ENCODE measurements around the gene PTPRCAP. TPM values are rescaled to one million over a fixed set of nuclear protein-coding genes. Genes with fewer than 3 reads are reported as not detected.

The PTPRCAP gene
- total and polyA plus RNA-seq, 9 of the 15 experiments (the other 6 are each of a cell fraction or from before 2014, with no cell fraction given), result 0.22 to 2.0 (median 1.1) TPM; not detected in 4

GRCh38 chr11:67420147-67420645 is 17.3 kb downstream of the PTPRCAP start (continued):
- TF ChIP-seq HOMEZ (CRISPR knock-in tag; IDR thresholded peaks at IDR 0.05) (no peak), YBX1 (IDR thresholded peaks at IDR 0.05) (no peak), KDM5B (IDR thresholded peaks at IDR 0.05; ENCODE audit: insufficient replicate concordance, low read depth, low read length) (peak; percentile 15), SMARCA4 (IDR thresholded peaks at IDR 0.05) (no peak), MEF2A (IDR thresholded peaks at IDR 0.05; ENCODE audit: control insufficient read depth, low read depth, low read length) (no peak), MTA3 (IDR thresholded peaks at IDR 0.05; ENCODE audit: borderline replicate concordance) (no peak), ZNF507 (tag; conservative IDR thresholded peaks at IDR 0.05) (no peak), NBN (IDR thresholded peaks at IDR 0.05; ENCODE audit: low read depth) (no peak), ELF2 (CRISPR knock-in tag; IDR thresholded peaks at IDR 0.05) (no peak), ZNF584 (CRISPR knock-in tag; IDR thresholded peaks at IDR 0.05; ENCODE audit: low read depth) (no peak), DPF2 (IDR thresholded peaks at IDR 0.05) (peak; percentile 21; the same call in 1 of the 2 replicates), POLR2AphosphoS5 (IDR thresholded peaks at IDR 0.05; ENCODE audit: control insufficient read depth, insufficient read depth, low read depth, low read length) (0 out of 2 replicates have a peak, but pooled peaks have one; percentile 6), ZNF3 (CRISPR knock-in tag; IDR thresholded peaks at IDR 0.05) (no peak)
- TF ChIP-seq, protein P1, sequence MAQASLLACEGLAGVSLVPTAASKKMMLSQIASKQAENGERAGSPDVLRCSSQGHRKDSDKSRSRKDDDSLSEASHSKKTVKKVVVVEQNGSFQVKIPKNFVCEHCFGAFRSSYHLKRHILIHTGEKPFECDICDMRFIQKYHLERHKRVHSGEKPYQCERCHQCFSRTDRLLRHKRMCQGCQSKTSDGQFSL (CRISPR knock-in tag; IDR thresholded peaks at IDR 0.05), result peak; percentile 74; the same call in 1 of the 2 replicates
- TF ChIP-seq, protein P1 (tag; IDR thresholded peaks at IDR 0.05), result no peak
- TF ChIP-seq, protein P2, sequence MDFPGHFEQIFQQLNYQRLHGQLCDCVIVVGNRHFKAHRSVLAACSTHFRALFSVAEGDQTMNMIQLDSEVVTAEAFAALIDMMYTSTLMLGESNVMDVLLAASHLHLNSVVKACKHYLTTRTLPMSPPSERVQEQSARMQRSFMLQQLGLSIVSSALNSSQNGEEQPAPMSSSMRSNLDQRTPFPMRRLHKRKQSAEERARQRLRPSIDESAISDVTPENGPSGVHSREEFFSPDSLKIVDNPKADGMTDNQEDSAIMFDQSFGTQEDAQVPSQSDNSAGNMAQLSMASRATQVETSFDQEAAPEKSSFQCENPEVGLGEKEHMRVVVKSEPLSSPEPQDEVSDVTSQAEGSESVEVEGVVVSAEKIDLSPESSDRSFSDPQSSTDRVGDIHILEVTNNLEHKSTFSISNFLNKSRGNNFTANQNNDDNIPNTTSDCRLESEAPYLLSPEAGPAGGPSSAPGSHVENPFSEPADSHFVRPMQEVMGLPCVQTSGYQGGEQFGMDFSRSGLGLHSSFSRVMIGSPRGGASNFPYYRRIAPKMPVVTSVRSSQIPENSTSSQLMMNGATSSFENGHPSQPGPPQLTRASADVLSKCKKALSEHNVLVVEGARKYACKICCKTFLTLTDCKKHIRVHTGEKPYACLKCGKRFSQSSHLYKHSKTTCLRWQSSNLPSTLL (IDR thresholded peaks at IDR 0.05), result no peak
- TF ChIP-seq, protein P3, sequence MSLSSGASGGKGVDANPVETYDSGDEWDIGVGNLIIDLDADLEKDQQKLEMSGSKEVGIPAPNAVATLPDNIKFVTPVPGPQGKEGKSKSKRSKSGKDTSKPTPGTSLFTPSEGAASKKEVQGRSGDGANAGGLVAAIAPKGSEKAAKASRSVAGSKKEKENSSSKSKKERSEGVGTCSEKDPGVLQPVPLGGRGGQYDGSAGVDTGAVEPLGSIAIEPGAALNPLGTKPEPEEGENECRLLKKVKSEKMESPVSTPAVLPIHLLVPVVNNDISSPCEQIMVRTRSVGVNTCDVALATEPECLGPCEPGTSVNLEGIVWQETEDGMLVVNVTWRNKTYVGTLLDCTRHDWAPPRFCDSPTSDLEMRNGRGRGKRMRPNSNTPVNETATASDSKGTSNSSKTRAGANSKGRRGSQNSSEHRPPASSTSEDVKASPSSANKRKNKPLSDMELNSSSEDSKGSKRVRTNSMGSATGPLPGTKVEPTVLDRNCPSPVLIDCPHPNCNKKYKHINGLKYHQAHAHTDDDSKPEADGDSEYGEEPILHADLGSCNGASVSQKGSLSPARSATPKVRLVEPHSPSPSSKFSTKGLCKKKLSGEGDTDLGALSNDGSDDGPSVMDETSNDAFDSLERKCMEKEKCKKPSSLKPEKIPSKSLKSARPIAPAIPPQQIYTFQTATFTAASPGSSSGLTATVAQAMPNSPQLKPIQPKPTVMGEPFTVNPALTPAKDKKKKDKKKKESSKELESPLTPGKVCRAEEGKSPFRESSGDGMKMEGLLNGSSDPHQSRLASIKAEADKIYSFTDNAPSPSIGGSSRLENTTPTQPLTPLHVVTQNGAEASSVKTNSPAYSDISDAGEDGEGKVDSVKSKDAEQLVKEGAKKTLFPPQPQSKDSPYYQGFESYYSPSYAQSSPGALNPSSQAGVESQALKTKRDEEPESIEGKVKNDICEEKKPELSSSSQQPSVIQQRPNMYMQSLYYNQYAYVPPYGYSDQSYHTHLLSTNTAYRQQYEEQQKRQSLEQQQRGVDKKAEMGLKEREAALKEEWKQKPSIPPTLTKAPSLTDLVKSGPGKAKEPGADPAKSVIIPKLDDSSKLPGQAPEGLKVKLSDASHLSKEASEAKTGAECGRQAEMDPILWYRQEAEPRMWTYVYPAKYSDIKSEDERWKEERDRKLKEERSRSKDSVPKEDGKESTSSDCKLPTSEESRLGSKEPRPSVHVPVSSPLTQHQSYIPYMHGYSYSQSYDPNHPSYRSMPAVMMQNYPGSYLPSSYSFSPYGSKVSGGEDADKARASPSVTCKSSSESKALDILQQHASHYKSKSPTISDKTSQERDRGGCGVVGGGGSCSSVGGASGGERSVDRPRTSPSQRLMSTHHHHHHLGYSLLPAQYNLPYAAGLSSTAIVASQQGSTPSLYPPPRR (CRISPR knock-in tag; IDR thresholded peaks at IDR 0.05; ENCODE audit: borderline replicate concordance), result no peak
